HepG2 (cell line): ENCODE data around the gene SRSF4. TPM values are rescaled to one million over a fixed set of nuclear protein-coding genes. Genes with fewer than 3 reads are reported as not detected.

Source experiments
- AKAP8 ChIP-seq: sonication (generic); formaldehyde crosslinking; IDR thresholded peaks from 2 replicates; pipeline ENCODE4 v1.5.1; 2020; ENCODE audit warnings: mild to moderate bottlenecking, missing genetic modification reagents
- ATF7-NPFF ChIP-seq: sonication (generic); formaldehyde crosslinking; IDR thresholded peaks from 2 replicates; pipeline ENCODE4 v1.8.1; 2023; ENCODE audit warnings: mild to moderate bottlenecking, low read depth, missing genetic modification reagents, moderate library complexity
- CCDC6 ChIP-seq: sonication (generic); formaldehyde crosslinking; IDR thresholded peaks from 2 replicates; pipeline ENCODE4 v1.8.1; 2022; ENCODE audit warnings: mild to moderate bottlenecking, missing genetic modification reagents, moderate library complexity
- MIER2 ChIP-seq: IDR thresholded peaks from 2 replicates; pipeline ENCODE4 v1.6.1; 2016; ENCODE audit warnings: missing biosample characterization, missing genetic modification reagents
- MZF1 ChIP-seq: sonication (generic); formaldehyde crosslinking; IDR thresholded peaks from 2 replicates; pipeline ENCODE4 v1.8.1; 2023; ENCODE audit warnings: mild to moderate bottlenecking, missing genetic modification reagents, borderline replicate concordance
- POLR2AphosphoS5 ChIP-seq: IDR thresholded peaks from 2 replicates; pipeline ENCODE4 v1.6.1; 2012; ENCODE audit warnings: low read depth, low read length
- PRPF4 ChIP-seq: fragments of 200-400 bp; formaldehyde crosslinking; IDR thresholded peaks from 2 replicates; pipeline ENCODE4 v1.6.1; 2016; ENCODE audit warnings: low read length, low read depth; ENCODE audit not compliant: poor library complexity, severe bottlenecking
- SRSF1 ChIP-seq: fragments of 200-400 bp; formaldehyde crosslinking; optimal IDR thresholded peaks from 2 replicates; pipeline ENCODE3; 2017; ENCODE audit warnings: mild to moderate bottlenecking, low read depth, low read length, moderate library complexity
- TAF1 ChIP-seq: sonication (generic); formaldehyde crosslinking; IDR thresholded peaks from 2 replicates; pipeline ENCODE4 v1.4.0; 2020; ENCODE audit warnings: missing genetic modification reagents
- TBX2 ChIP-seq: sonication (generic); formaldehyde crosslinking; IDR thresholded peaks from 2 replicates; pipeline ENCODE4 v1.5.0; 2020; ENCODE audit warnings: missing genetic modification reagents, mild to moderate bottlenecking, borderline replicate concordance
- ZBTB38 ChIP-seq: sonication (generic); formaldehyde crosslinking; IDR thresholded peaks from 2 replicates; pipeline ENCODE4 v1.5.1; 2020; ENCODE audit warnings: mild to moderate bottlenecking, missing genetic modification reagents
- ZBTB7A ChIP-seq: sonication (generic); formaldehyde crosslinking; IDR thresholded peaks from 2 replicates; pipeline ENCODE4 v1.8.0; 2022; ENCODE audit warnings: mild to moderate bottlenecking, missing genetic modification reagents
- ZNF317 ChIP-seq: sonication (generic); formaldehyde crosslinking; IDR thresholded peaks from 2 replicates; pipeline ENCODE4 v1.5.0; 2020; ENCODE audit warnings: mild to moderate bottlenecking, missing genetic modification reagents
- ZNF670 ChIP-seq: sonication (generic); formaldehyde crosslinking; IDR thresholded peaks from 2 replicates; pipeline ENCODE4 v1.8.0; 2022; ENCODE audit warnings: mild to moderate bottlenecking, missing genetic modification reagents, borderline replicate concordance
- ZSCAN9 ChIP-seq: IDR thresholded peaks from 2 replicates; pipeline ENCODE4 v1.6.1; 2016; ENCODE audit warnings: borderline replicate concordance
- polyA plus RNA-seq, 8 experiments: library from polyadenylated mRNA; depleted of rRNA in 3 of 8; stranded (reverse) in 7 of 8; unstranded in 1 of 8; fragments of >200 nt; fragmentation: Illumina TruSeq in 4 of 8; extraction: Trizol in 4 of 8; gene quantifications; 2 replicates each; pipeline versions ENCODE4 v1.2.1 to v1.2.3, GENCODE V29; 2011 to 2016; ENCODE audit warnings: low read depth in 4 of 8, missing spikeins in 1 of 8, mixed read lengths in 1 of 8; ENCODE audit not compliant: insufficient read depth in 1 of 8
- total RNA-seq, 5 experiments: library from RNA; depleted of rRNA; stranded (reverse); fragments of >200 nt; fragmentation: Illumina TruSeq; extraction: Trizol; gene quantifications; 2 replicates each; pipeline ENCODE4 v1.2.3, GENCODE V29; 2016; ENCODE audit warnings: low read depth in 1 of 5
- TF ChIP-seq, protein P1 (sequence below): sonication (generic); formaldehyde crosslinking; IDR thresholded peaks from 2 replicates; pipeline ENCODE4 v1.4.0; 2020; ENCODE audit warnings: missing genetic modification reagents, borderline replicate concordance
- TF ChIP-seq, protein P2 (sequence below): IDR thresholded peaks from 2 replicates; pipeline ENCODE4 v1.6.1; 2016; ENCODE audit warnings: missing genetic modification reagents, missing compliant biosample characterization
- TF ChIP-seq, protein P3 (sequence below): sonication (generic); formaldehyde crosslinking; IDR thresholded peaks from 2 replicates; pipeline ENCODE4 v1.5.0; 2020; ENCODE audit warnings: mild to moderate bottlenecking, missing genetic modification reagents, moderate library complexity
- TF ChIP-seq, protein P4 (sequence below): sonication (generic); formaldehyde crosslinking; IDR thresholded peaks from 2 replicates; pipeline ENCODE4 v1.5.1; 2020; ENCODE audit warnings: missing genetic modification reagents, mild to moderate bottlenecking, borderline replicate concordance
- TF ChIP-seq, protein P5 (sequence below): sonication (generic); formaldehyde crosslinking; IDR thresholded peaks from 2 replicates; pipeline ENCODE4 v1.5.1; 2020; ENCODE audit warnings: mild to moderate bottlenecking, missing genetic modification reagents

Gene SRSF4
- total and polyA plus RNA-seq, 2 of the 13 experiments (the other 11 are each of a cell fraction or from before 2014, with no cell fraction given): 37.7 to 50.9 TPM

DNA sequence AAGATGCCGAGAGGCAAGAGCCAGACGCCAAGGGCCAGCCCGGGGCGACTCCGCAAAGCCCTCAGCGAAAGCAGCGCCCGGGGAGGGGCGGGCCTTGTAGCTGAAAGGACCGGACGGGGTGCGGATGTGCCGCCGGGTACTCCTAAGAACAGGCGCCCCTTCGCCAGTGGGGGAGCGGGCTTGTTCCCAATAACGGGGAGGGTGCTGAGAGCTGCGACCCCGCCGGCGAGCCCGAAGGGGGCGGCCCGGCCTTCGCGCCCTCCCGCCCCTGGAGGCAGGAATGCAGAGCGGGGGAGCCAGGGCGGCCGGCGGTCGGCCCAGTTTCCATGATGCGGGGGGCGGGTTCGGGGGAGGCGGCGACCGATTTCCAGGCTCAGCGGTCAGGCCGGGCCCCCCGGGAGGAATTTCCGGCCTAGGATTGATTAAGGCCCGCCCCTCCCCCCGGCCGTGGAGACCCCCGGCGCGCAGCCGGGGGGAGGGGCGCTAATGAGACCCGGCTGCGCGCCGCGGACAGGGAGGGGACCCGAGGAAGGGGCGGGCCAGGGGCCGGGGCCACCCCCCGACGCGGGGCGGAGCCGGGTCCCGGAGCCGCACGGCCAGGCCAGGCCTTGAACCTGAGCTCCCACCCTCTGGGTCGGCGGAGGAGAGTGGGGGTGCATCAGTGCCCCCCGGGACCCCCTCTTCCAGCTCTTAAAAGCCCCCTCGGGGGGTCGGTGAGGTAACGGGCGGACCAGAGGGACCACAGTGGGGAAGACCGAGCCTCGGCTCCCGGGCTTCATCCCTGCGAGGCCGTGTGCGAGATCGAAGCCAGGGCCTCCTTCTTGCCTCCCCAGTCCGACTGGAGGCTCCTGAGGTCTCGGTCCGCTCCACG is 57.1 kb downstream of the SRSF4 start (continued):
- TF ChIP-seq, protein P1, sequence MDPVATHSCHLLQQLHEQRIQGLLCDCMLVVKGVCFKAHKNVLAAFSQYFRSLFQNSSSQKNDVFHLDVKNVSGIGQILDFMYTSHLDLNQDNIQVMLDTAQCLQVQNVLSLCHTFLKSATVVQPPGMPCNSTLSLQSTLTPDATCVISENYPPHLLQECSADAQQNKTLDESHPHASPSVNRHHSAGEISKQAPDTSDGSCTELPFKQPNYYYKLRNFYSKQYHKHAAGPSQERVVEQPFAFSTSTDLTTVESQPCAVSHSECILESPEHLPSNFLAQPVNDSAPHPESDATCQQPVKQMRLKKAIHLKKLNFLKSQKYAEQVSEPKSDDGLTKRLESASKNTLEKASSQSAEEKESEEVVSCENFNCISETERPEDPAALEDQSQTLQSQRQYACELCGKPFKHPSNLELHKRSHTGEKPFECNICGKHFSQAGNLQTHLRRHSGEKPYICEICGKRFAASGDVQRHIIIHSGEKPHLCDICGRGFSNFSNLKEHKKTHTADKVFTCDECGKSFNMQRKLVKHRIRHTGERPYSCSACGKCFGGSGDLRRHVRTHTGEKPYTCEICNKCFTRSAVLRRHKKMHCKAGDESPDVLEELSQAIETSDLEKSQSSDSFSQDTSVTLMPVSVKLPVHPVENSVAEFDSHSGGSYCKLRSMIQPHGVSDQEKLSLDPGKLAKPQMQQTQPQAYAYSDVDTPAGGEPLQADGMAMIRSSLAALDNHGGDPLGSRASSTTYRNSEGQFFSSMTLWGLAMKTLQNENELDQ (CRISPR knock-in tag): no peak
- TF ChIP-seq ZSCAN9 (CRISPR knock-in tag): 0 out of 2 replicates have a peak, but pooled peaks have one; percentile 18
- peak; percentile 14; the same call in 1 of the 2 replicates for TF ChIP-seq TAF1 (CRISPR knock-in tag)
- TF ChIP-seq, protein P2, sequence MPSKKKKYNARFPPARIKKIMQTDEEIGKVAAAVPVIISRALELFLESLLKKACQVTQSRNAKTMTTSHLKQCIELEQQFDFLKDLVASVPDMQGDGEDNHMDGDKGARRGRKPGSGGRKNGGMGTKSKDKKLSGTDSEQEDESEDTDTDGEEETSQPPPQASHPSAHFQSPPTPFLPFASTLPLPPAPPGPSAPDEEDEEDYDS (CRISPR knock-in tag): no peak
- no peak for TF ChIP-seq PRPF4
- no peak for TF ChIP-seq ATF7-NPFF (CRISPR knock-in tag)
- TF ChIP-seq MIER2 (CRISPR knock-in tag): no peak
- TF ChIP-seq, protein P3, sequence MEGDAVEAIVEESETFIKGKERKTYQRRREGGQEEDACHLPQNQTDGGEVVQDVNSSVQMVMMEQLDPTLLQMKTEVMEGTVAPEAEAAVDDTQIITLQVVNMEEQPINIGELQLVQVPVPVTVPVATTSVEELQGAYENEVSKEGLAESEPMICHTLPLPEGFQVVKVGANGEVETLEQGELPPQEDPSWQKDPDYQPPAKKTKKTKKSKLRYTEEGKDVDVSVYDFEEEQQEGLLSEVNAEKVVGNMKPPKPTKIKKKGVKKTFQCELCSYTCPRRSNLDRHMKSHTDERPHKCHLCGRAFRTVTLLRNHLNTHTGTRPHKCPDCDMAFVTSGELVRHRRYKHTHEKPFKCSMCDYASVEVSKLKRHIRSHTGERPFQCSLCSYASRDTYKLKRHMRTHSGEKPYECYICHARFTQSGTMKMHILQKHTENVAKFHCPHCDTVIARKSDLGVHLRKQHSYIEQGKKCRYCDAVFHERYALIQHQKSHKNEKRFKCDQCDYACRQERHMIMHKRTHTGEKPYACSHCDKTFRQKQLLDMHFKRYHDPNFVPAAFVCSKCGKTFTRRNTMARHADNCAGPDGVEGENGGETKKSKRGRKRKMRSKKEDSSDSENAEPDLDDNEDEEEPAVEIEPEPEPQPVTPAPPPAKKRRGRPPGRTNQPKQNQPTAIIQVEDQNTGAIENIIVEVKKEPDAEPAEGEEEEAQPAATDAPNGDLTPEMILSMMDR (CRISPR knock-in tag): peak; percentile 66
- no peak for TF ChIP-seq MZF1 (CRISPR knock-in tag)
- 0 out of 2 replicates have a peak, but pooled peaks have one; percentile 64 for TF ChIP-seq ZBTB7A (CRISPR knock-in tag)
- no peak for TF ChIP-seq POLR2AphosphoS5
- no peak for TF ChIP-seq AKAP8 (CRISPR knock-in tag)
- TF ChIP-seq ZNF317 (CRISPR knock-in tag): no peak
- peak; percentile 53; the same call in 1 of the 2 replicates for TF ChIP-seq TBX2 (CRISPR knock-in tag)
- TF ChIP-seq SRSF1: peak; percentile 47
- TF ChIP-seq CCDC6 (CRISPR knock-in tag): no peak
- TF ChIP-seq, protein P4, sequence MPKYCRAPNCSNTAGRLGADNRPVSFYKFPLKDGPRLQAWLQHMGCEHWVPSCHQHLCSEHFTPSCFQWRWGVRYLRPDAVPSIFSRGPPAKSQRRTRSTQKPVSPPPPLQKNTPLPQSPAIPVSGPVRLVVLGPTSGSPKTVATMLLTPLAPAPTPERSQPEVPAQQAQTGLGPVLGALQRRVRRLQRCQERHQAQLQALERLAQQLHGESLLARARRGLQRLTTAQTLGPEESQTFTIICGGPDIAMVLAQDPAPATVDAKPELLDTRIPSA (CRISPR knock-in tag): no peak
- TF ChIP-seq, protein P5, sequence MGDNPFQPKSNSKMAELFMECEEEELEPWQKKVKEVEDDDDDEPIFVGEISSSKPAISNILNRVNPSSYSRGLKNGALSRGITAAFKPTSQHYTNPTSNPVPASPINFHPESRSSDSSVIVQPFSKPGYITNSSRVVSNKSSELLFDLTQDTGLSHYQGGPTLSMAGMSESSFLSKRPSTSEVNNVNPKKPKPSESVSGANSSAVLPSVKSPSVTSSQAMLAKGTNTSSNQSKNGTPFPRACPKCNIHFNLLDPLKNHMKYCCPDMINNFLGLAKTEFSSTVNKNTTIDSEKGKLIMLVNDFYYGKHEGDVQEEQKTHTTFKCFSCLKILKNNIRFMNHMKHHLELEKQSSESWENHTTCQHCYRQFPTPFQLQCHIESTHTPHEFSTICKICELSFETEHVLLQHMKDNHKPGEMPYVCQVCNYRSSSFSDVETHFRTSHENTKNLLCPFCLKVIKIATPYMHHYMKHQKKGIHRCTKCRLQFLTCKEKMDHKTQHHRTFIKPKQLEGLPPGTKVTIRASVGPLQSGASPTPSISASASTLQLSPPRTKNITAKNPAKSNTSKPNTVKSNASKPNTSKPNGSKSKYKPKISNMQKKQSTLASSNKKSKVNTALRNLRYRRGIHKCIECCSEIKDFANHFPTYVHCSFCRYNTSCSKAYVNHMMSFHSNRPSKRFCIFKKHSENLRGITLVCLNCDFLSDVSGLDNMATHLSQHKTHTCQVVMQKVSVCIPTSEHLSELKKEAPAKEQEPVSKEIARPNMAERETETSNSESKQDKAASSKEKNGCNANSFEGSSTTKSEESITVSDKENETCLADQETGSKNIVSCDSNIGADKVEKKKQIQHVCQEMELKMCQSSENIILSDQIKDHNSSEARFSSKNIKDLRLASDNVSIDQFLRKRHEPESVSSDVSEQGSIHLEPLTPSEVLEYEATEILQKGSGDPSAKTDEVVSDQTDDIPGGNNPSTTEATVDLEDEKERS (CRISPR knock-in tag): no peak
- 0 out of 2 replicates have a peak, but pooled peaks have one; percentile 64 for TF ChIP-seq ZNF670 (CRISPR knock-in tag)
- no peak; the same call in 1 of the 2 replicates for TF ChIP-seq ZBTB38 (CRISPR knock-in tag)
